Nephron (organoid): ENCODE measurements around the gene HCFC2.
A peak's percentile ranks its signal among the peaks of the same experiment; 100 is the strongest.

Experiments used
- H3K27ac Mint-ChIP-seq, 3 experiments: 2 replicates each; pipeline ENCODE4 v1.8.0; 2020; ENCODE audit warnings: mixed read lengths in 3 of 3, mild to moderate bottlenecking in 2 of 3, moderate library complexity in 1 of 3
- H3K27me3 Mint-ChIP-seq: 2 replicates; pipeline ENCODE4 v1.8.0; 2021; ENCODE audit warnings: low read depth, mild to moderate bottlenecking, moderate library complexity, mixed read lengths
- H3K36me3 Mint-ChIP-seq: 2 replicates; pipeline ENCODE4 v1.8.0; 2020; ENCODE audit warnings: low read depth, mixed read lengths
- H3K4me1 Mint-ChIP-seq: 2 replicates; pipeline ENCODE4 v1.8.0; 2020; ENCODE audit warnings: mixed read lengths
- H3K4me3 Mint-ChIP-seq, 3 experiments: 2 replicates each; pipeline ENCODE4 v1.8.0; 2020; ENCODE audit warnings: mild to moderate bottlenecking in 3 of 3, mixed read lengths in 3 of 3, moderate library complexity in 2 of 3
- H3K9me3 Mint-ChIP-seq: 2 replicates; pipeline ENCODE4 v1.8.0; 2020; ENCODE audit warnings: mixed read lengths
- CTCF ChIP-seq, 3 experiments: fragments of 200-600 bp; sonication (generic); IDR thresholded peaks; one replicate each; pipeline ENCODE4 v1.5.0; 2021; ENCODE audit warnings: antibody characterized with exemption in 3 of 3; ENCODE audit not compliant: unreplicated experiment in 3 of 3

Gene HCFC2

GRCh38 chr12:104048162-104048561 lies 16.2 kb upstream of the HCFC2 start:
- Mint-ChIP-seq H3K9me3 (peaks cover 2% of the 10 kb centered on the region), H3K4me1 (peaks cover 45% of the 10 kb centered on the region), H3K27me3 (peaks cover 8% of the 10 kb centered on the region), H3K27ac (peak overlapping the region; percentile 97 to 99 (median 98)), H3K4me3 (peak overlapping the region; percentile 89 to 95 (median 93)), H3K36me3 (peaks cover 1% of the 10 kb centered on the region)
- no peak for TF ChIP-seq CTCF (IDR thresholded peaks at IDR 0.05; ENCODE audit: unreplicated experiment in 3 of 3)

GRCh38 chr12:104048811-104049210 lies 15.5 kb upstream of the HCFC2 start:
- Mint-ChIP-seq H3K9me3 (peaks cover 2% of the 10 kb centered on the region), H3K27ac (peak overlapping the region; percentile 97 to 99 (median 98)), H3K27me3 (peaks cover 6% of the 10 kb centered on the region), H3K4me1 (peaks cover 45% of the 10 kb centered on the region), H3K4me3 (peak overlapping the region; percentile 89 to 95 (median 93)), H3K36me3 (no peaks in the 10 kb centered on the region)
- no peak for TF ChIP-seq CTCF (IDR thresholded peaks at IDR 0.05; ENCODE audit: unreplicated experiment in 3 of 3)

GRCh38 chr12:104049278-104049902 lies 14.9 kb upstream of the HCFC2 start:
- peak overlapping the region; percentile 97 to 99 (median 98) for H3K27ac Mint-ChIP-seq
- H3K9me3 Mint-ChIP-seq: peaks cover 2% of the 10 kb centered on the region
- H3K36me3 Mint-ChIP-seq: no peaks in the 10 kb centered on the region
- H3K27me3 Mint-ChIP-seq: peaks cover 4% of the 10 kb centered on the region
- peaks cover 45% of the 10 kb centered on the region for H3K4me1 Mint-ChIP-seq
- H3K4me3 Mint-ChIP-seq: peak overlapping the region; percentile 89 to 95 (median 93)
- TF ChIP-seq CTCF (IDR thresholded peaks at IDR 0.05; ENCODE audit: unreplicated experiment in 3 of 3): no peak

GRCh38 chr12:104049903-104050356 lies 14.4 kb upstream of the HCFC2 start, which contains the start of gene GLT8D2:
GLT8D2 (minus strand) TSS chr12:104050187; CDS start chr12:104019648, 30,539 bp downstream.
- peaks cover 41% of the 10 kb centered on the region for H3K4me1 Mint-ChIP-seq
- no peak for TF ChIP-seq CTCF (IDR thresholded peaks at IDR 0.05; ENCODE audit: unreplicated experiment in 3 of 3)
- no peaks in the 10 kb centered on the region for H3K36me3 Mint-ChIP-seq
- peak within 1 kb of the TSS; percentile 89 to 95 (median 93) for H3K4me3 Mint-ChIP-seq
- no peaks in the 10 kb centered on the region for H3K9me3 Mint-ChIP-seq
- peaks cover 4% of the 10 kb centered on the region for H3K27me3 Mint-ChIP-seq
- H3K27ac Mint-ChIP-seq: peak within 1 kb of the TSS; percentile 97 to 99 (median 98)

- Mint-ChIP-seq H3K4me1 (peaks cover 37% of the 10 kb centered on the region), H3K4me3 (peak overlapping the region; percentile 89 to 95 (median 93)), H3K27me3 (peaks cover 4% of the 10 kb centered on the region), H3K36me3 (no peaks in the 10 kb centered on the region), H3K27ac (peak overlapping the region; percentile 97 to 99 (median 98)), H3K9me3 (no peaks in the 10 kb centered on the region)
- TF ChIP-seq CTCF (IDR thresholded peaks at IDR 0.05; ENCODE audit: unreplicated experiment in 3 of 3): no peak
These were observed 13.9 kb upstream of the HCFC2 start for GRCh38 chr12:104050436-104050835.
